A549 (cell line): ENCODE data around the gene S100A10. TPM values are rescaled to one million over a fixed set of nuclear protein-coding genes. Genes with fewer than 3 reads are reported as not detected.

ENCODE experiments used
- ATAC-seq, 2 experiments: fragments of 200-7000 bp in 1 of 2; fragments of >200 bp in 1 of 2; cut with Nextera tagmentation in 1 of 2; cut with Tn5 transposase in 1 of 2; 3 replicates each; pipeline versions ENCODE4 v1.8.0 to v1.9.1; 2018 to 2020; ENCODE audit warnings: mild to moderate bottlenecking in 1 of 2, moderate library complexity in 1 of 2
- CTCF ChIA-PET: fragments of 300-600 bp; sonication (Branson Sonifier 250); formaldehyde crosslinking; extraction: SDS; loops from one replicate; lab custom pipeline; 2021; ENCODE audit warnings: antibody characterized with exemption, inconsistent platforms; lab: Yijun Ruan, JAX
- POLR2A ChIA-PET: fragments of 350-600 bp; formaldehyde crosslinking; extraction: SDS; loops from one replicate; lab custom pipeline; 2021; ENCODE audit warnings: antibody characterized with exemption, inconsistent platforms; lab: Yijun Ruan, JAX
- DNase-seq, 2 experiments: peaks; one replicate each; pipeline versions ENCODE4 v3.0.0 to v3.0.0-alpha.2; 2011 to 2016; ENCODE audit warnings: low read depth in 1 of 2, low spot score in 1 of 2
- FAIRE-seq: peaks from 2 replicates; lab custom pipeline; 2011; peaks lifted over from hg19 to GRCh38; lab: Jason Lieb, UNC
- H3K27ac ChIP-seq, 2 experiments: fragments of >200 bp; sonication (Bioruptor Twin); formaldehyde crosslinking; 3 replicates each; pipeline ENCODE4 v1.5.1; 2016 to 2017
- H3K4me1 ChIP-seq: fragments of >200 bp; sonication (Bioruptor Twin); formaldehyde crosslinking; 3 replicates; pipeline ENCODE4 v1.6.1; 2016
- H3K4me2 ChIP-seq: fragments of >200 bp; sonication (Bioruptor Twin); formaldehyde crosslinking; 3 replicates; pipeline ENCODE4 v1.6.1; 2016
- H3K4me3 ChIP-seq: fragments of >200 bp; sonication (Bioruptor Twin); formaldehyde crosslinking; 3 replicates; pipeline ENCODE4 v1.5.1; 2016
- H3K9me3 ChIP-seq: fragments of >200 bp; sonication (Bioruptor Twin); formaldehyde crosslinking; 3 replicates; pipeline ENCODE4 v1.6.1; 2016
- BHLHE40 ChIP-seq: IDR thresholded peaks from 2 replicates; pipeline ENCODE4 v1.6.1; 2012; ENCODE audit warnings: low read depth, low read length, inconsistent platforms
- CBX2 ChIP-seq: fragments of 200-600 bp; sonication (generic); IDR thresholded peaks from 2 replicates; pipeline ENCODE4 v1.6.1; 2016; ENCODE audit warnings: low read depth, mild to moderate bottlenecking, borderline replicate concordance
- CHD2 ChIP-seq: fragments of 150-350 bp; IDR thresholded peaks from 2 replicates; pipeline ENCODE4 v1.6.1; 2014; ENCODE audit warnings: low read length; ENCODE audit not compliant: partially characterized antibody
- ELK1 ChIP-seq: fragments of 150-350 bp; IDR thresholded peaks from 2 replicates; pipeline ENCODE4 v1.6.1; 2014; ENCODE audit warnings: low read depth, mild to moderate bottlenecking, low read length
- EP300 ChIP-seq, 2 experiments: fragments of >200 bp; sonication (Bioruptor Twin); formaldehyde crosslinking; IDR thresholded peaks; 2 replicates in 1 of 2; 3 replicates in 1 of 2; pipeline ENCODE4 v1.6.1; 2016 to 2017
- ESRRA ChIP-seq: fragments of 150-350 bp; IDR thresholded peaks from 2 replicates; pipeline ENCODE4 v1.6.1; 2014; ENCODE audit warnings: mild to moderate bottlenecking, low read length, borderline replicate concordance
- GATA3 ChIP-seq: IDR thresholded peaks from 2 replicates; pipeline ENCODE4 v1.6.1; 2012; ENCODE audit warnings: borderline replicate concordance
- HOXB13 ChIP-seq: fragments of 250-450 bp; sonication (Bioruptor Pico); IDR thresholded peaks from 2 replicates; pipeline ENCODE4 v1.5.0; 2020; ENCODE audit warnings: low read depth, mild to moderate bottlenecking, moderate library complexity
- MYC ChIP-seq: IDR thresholded peaks from 2 replicates; pipeline ENCODE4 v1.6.1; 2012; ENCODE audit warnings: mild to moderate bottlenecking, inconsistent platforms, low read length, improper control_type of control experiment, borderline replicate concordance
- NFE2L2 ChIP-seq: fragments of 150-350 bp; conservative IDR thresholded peaks from 2 replicates; pipeline ENCODE4 v1.6.1; 2014; ENCODE audit warnings: low read length
- RARB ChIP-seq: fragments of 250-450 bp; sonication (Bioruptor Pico); IDR thresholded peaks from 2 replicates; pipeline ENCODE4 v1.8.0; 2021; ENCODE audit warnings: mild to moderate bottlenecking, moderate library complexity
- RCOR1 ChIP-seq: fragments of 150-350 bp; IDR thresholded peaks from 2 replicates; pipeline ENCODE4 v1.6.1; 2014; ENCODE audit warnings: antibody characterized with exemption, low read length, low read depth
- RNF2 ChIP-seq: fragments of 200-600 bp; sonication (generic); IDR thresholded peaks from 2 replicates; pipeline ENCODE4 v1.6.1; 2016; ENCODE audit warnings: low read depth, mild to moderate bottlenecking, antibody characterized with exemption, moderate library complexity, borderline replicate concordance
- SMC3 ChIP-seq: fragments of >200 bp; sonication (Bioruptor Twin); formaldehyde crosslinking; IDR thresholded peaks from 3 replicates; pipeline ENCODE4 v1.6.1; 2018; ENCODE audit warnings: inconsistent platforms
- ZC3H11A ChIP-seq: fragments of 450-650 bp; IDR thresholded peaks from 2 replicates; pipeline ENCODE4 v1.6.1; 2014; ENCODE audit warnings: antibody characterized with exemption, mild to moderate bottlenecking
- ZSCAN20 ChIP-seq: fragments of 250-450 bp; sonication (Bioruptor Pico); IDR thresholded peaks from 2 replicates; pipeline ENCODE4 v1.8.0; 2022; ENCODE audit warnings: mild to moderate bottlenecking, moderate library complexity
- WGBS: methylation state at CpG from one replicate; pipeline ENCODE4 v1.1.6; 2017; ENCODE audit errors: missing lambda C conversion rate; 5-methylcytosine and 5-hydroxymethylcytosine counted together
- polyA plus RNA-seq, 4 experiments: library from polyadenylated mRNA; depleted of rRNA in 3 of 4; stranded (reverse); fragments of >200 nt; fragmentation: RNase III in 1 of 4; extraction: RNeasy Plus Mini Kit Qiagen cat#74134 plus additional on column Dnase treatment in 1 of 4; gene quantifications; 2 replicates in 3 of 4; 3 replicates in 1 of 4; pipeline ENCODE4 v1.2.3, GENCODE V29; 2011 to 2017
- TF ChIP-seq, protein P1 (sequence below): fragments of >200 bp; sonication (Bioruptor Twin); formaldehyde crosslinking; IDR thresholded peaks from 3 replicates; pipeline ENCODE4 v1.5.1; 2016
- TF ChIP-seq, protein P2 (sequence below): fragments of 250-450 bp; sonication (Bioruptor Pico); IDR thresholded peaks from 2 replicates; pipeline ENCODE4 v1.5.0; 2021; ENCODE audit warnings: mild to moderate bottlenecking, moderate library complexity, borderline replicate concordance
- TF ChIP-seq, protein P3 (sequence below): fragments of 200-600 bp; sonication (generic); IDR thresholded peaks from 2 replicates; pipeline ENCODE4 v1.6.1; 2016; ENCODE audit warnings: antibody characterized with exemption, mild to moderate bottlenecking, moderate library complexity

S100A10 gene
- polyA plus RNA-seq, 2 of the 4 experiments (the other 2 are of a cell fraction), result 505 to 2,077 TPM

- no peak for TF ChIP-seq CBX2
- TF ChIP-seq, protein P1, sequence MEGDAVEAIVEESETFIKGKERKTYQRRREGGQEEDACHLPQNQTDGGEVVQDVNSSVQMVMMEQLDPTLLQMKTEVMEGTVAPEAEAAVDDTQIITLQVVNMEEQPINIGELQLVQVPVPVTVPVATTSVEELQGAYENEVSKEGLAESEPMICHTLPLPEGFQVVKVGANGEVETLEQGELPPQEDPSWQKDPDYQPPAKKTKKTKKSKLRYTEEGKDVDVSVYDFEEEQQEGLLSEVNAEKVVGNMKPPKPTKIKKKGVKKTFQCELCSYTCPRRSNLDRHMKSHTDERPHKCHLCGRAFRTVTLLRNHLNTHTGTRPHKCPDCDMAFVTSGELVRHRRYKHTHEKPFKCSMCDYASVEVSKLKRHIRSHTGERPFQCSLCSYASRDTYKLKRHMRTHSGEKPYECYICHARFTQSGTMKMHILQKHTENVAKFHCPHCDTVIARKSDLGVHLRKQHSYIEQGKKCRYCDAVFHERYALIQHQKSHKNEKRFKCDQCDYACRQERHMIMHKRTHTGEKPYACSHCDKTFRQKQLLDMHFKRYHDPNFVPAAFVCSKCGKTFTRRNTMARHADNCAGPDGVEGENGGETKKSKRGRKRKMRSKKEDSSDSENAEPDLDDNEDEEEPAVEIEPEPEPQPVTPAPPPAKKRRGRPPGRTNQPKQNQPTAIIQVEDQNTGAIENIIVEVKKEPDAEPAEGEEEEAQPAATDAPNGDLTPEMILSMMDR, result peak; percentile 95
- TF ChIP-seq RNF2, result no peak
- TF ChIP-seq GATA3, result no peak
- peak; percentile 99 for TF ChIP-seq SMC3
- no peak for TF ChIP-seq CHD2
- no peak for TF ChIP-seq ELK1
- no peak for TF ChIP-seq RARB (CRISPR knock-in tag)
- no peak for TF ChIP-seq ZSCAN20 (CRISPR knock-in tag)
These were observed 8.2 kb upstream of the S100A10 start (continued) for GRCh38 chr1:152001631-152002584.

DNA sequence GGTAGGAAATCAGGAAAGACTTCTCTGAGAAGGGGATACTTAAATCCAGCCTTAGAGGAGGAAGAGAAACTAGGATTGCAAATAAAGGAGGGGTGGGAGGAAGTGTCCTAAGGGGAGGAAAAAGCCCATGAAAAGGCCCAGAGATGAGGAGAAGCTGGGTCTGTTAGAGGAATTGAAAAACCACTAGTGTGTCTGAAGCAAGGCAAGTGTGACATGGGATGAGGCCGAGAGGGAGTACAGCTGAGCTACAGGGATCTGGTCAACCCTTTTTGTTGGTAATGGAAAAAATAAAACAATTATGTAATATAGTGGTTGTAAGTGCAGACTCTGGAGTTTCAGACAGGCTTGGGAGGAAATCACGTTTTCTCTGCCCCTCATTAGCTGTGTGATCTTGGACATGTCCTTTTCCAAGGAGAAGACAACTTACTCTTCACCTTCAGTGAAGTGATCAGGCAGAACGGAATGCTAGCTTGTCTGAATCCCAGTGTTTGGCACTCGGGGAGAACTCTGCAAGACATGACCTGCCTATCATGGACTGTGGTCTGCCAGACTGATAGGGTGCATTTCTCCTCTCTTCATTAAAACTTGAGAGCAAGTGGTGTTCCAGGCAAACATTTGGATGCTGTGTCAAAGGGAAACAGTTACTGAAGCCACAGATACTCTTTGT, 7.4 kb upstream of the S100A10 start:
- H3K9me3 ChIP-seq, result peaks cover 6% of the 10 kb centered on the region; the same call in 1 of the 3 replicates
- ATAC-seq (peak; percentile 10 to 16; a peak in 4 of 6 replicates), FAIRE-seq (no peak), DNase-seq (no peak)
- POLR2A ChIA-PET, result interaction anchor here (0.7 to 3.4 kb wide), 7 partner anchors 9 to 92 kb away, joined by 3 to 19 read pairs (median 6); partner anchors contain the start of gene THEM4
- H3K4me3 ChIP-seq, result no peak overlapping the region
- TF ChIP-seq RCOR1 (no peak), HOXB13 (CRISPR knock-in tag) (no peak), BHLHE40 (no peak), EP300 (IDR thresholded peaks at IDR 0.05) (no peak), MYC (no peak), ZC3H11A (no peak), NFE2L2 (no peak), ESRRA (no peak), GATA3 (no peak)
- TF ChIP-seq, protein P1, result no peak
- TF ChIP-seq, protein P2, sequence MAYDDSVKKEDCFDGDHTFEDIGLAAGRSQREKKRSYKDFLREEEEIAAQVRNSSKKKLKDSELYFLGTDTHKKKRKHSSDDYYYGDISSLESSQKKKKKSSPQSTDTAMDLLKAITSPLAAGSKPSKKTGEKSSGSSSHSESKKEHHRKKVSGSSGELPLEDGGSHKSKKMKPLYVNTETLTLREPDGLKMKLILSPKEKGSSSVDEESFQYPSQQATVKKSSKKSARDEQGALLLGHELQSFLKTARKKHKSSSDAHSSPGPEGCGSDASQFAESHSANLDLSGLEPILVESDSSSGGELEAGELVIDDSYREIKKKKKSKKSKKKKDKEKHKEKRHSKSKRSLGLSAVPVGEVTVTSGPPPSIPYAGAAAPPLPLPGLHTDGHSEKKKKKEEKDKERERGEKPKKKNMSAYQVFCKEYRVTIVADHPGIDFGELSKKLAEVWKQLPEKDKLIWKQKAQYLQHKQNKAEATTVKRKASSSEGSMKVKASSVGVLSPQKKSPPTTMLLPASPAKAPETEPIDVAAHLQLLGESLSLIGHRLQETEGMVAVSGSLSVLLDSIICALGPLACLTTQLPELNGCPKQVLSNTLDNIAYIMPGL, result no peak
- TF ChIP-seq, protein P3, sequence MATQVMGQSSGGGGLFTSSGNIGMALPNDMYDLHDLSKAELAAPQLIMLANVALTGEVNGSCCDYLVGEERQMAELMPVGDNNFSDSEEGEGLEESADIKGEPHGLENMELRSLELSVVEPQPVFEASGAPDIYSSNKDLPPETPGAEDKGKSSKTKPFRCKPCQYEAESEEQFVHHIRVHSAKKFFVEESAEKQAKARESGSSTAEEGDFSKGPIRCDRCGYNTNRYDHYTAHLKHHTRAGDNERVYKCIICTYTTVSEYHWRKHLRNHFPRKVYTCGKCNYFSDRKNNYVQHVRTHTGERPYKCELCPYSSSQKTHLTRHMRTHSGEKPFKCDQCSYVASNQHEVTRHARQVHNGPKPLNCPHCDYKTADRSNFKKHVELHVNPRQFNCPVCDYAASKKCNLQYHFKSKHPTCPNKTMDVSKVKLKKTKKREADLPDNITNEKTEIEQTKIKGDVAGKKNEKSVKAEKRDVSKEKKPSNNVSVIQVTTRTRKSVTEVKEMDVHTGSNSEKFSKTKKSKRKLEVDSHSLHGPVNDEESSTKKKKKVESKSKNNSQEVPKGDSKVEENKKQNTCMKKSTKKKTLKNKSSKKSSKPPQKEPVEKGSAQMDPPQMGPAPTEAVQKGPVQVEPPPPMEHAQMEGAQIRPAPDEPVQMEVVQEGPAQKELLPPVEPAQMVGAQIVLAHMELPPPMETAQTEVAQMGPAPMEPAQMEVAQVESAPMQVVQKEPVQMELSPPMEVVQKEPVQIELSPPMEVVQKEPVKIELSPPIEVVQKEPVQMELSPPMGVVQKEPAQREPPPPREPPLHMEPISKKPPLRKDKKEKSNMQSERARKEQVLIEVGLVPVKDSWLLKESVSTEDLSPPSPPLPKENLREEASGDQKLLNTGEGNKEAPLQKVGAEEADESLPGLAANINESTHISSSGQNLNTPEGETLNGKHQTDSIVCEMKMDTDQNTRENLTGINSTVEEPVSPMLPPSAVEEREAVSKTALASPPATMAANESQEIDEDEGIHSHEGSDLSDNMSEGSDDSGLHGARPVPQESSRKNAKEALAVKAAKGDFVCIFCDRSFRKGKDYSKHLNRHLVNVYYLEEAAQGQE, result no peak
- peaks cover 57% of the 10 kb centered on the region for H3K4me1 ChIP-seq
- H3K4me2 ChIP-seq, result peak overlapping the region; percentile 60
- 61% methylated on average over 4 of the region's 4 CpGs for WGBS
- peak overlapping the region; percentile 72 to 83 for H3K27ac ChIP-seq
- CTCF ChIA-PET, result interaction anchor here (0.6 to 38.2 kb wide), 35 partner anchors 12 to 458 kb away, joined by 3 to 1410 read pairs (median 6); partner anchors contain the start of genes S100A10, S100A11 and THEM4
